Activated B cell treated with CpG ODN at 0.5 μM for 24 hours (primary cell): ENCODE results near the gene CDH26. TPM values are rescaled to one million over a fixed set of nuclear protein-coding genes. Genes with fewer than 3 reads are reported as not detected.

Source experiments
- ATAC-seq: fragments of 200-7000 bp; cut with Tn5 transposase; one replicate; pipeline ENCODE4 v1.10.0; 2021; ENCODE audit warnings: low read depth, mild to moderate bottlenecking, moderate library complexity
- CTCF ChIA-PET: fragments of 350-600 bp; sonication (Branson Sonifier 250); formaldehyde crosslinking; loops from one replicate; lab custom pipeline; 2021; ENCODE audit warnings: antibody characterized with exemption; lab: Charles Lee
- POLR2A ChIA-PET: fragments of 350-600 bp; sonication (Branson Sonifier 250); formaldehyde crosslinking; loops from one replicate; lab custom pipeline; 2021; ENCODE audit warnings: antibody characterized with exemption; lab: Charles Lee
- DNase-seq: peaks from one replicate; pipeline ENCODE4 v3.0.0; 2022
- H3K27ac Mint-ChIP-seq: one replicate; pipeline ENCODE4 v1.8.0; 2020; ENCODE audit warnings: mixed read lengths
- H3K27me3 Mint-ChIP-seq: one replicate; pipeline ENCODE4 v1.8.0; 2021; ENCODE audit warnings: mixed read lengths
- H3K36me3 Mint-ChIP-seq: one replicate; pipeline ENCODE4 v1.8.0; 2021; ENCODE audit warnings: low read depth, mixed read lengths
- H3K4me1 Mint-ChIP-seq: one replicate; pipeline ENCODE4 v1.8.0; 2021; ENCODE audit warnings: mixed read lengths
- H3K4me3 Mint-ChIP-seq: one replicate; pipeline ENCODE4 v1.8.0; 2020; ENCODE audit warnings: mild to moderate bottlenecking, mixed read lengths
- H3K9me3 Mint-ChIP-seq: one replicate; pipeline ENCODE4 v1.8.0; 2020; ENCODE audit warnings: mixed read lengths
- intact Hi-C: fragments of 100-400 bp; cut with micrococcal nuclease; formaldehyde crosslinking; loops from one replicate; pipeline ENCODE4 v1.15.1; 2024
- total RNA-seq: library from RNA; stranded (reverse); gene quantifications from 2 replicates; pipeline ENCODE4 v1.2.3, GENCODE V29; 2022
- TF ChIP-seq, protein P1 (sequence below): fragments of 200-600 bp; IDR thresholded peaks from one replicate; pipeline ENCODE4 v1.8.0; 2022; ENCODE audit warnings: antibody characterized with exemption, mild to moderate bottlenecking

The CDH26 gene
- total RNA-seq, 1 donor from 2014 or later, result 1.4 TPM

DNA sequence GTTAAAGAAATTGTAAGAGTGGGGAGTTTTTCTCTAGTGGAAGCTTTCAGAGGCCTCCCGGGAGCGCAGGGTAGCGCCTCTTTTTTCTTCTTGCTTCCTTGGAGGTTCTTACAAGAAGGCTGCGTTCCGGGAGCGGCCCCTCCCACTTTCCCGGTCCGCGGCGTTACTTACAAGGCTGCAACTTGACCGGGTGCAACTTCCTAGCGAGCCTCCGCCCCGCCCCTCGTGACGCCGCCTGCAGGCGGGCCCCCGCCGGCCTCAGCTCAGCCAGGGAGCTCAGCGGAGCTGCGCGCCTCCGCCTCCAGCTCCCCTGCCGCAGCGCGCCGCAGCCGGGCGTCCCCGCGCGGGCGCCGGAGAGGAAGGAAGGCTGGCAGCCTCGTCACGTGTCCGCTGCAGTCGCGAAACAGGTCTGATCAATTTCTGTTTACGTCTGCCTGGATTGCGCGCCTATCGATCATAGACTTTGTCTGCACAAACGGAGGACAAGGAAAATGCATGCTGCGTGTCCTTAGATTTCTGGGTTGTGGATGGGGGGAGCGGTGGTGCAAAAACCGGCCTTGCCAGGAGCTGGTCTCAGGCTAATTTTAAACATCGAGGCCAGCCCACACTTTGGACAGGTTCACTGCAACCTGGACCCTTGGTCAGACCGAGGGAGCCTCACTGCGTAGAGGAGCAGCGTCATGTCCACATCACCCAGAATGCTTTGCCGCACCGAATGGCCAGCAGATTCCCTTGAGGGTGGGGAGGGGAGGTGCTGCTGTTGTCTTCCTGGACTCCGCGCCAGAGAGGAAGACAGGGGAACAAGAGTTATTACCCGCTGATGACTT lies 17.9 kb upstream of the CDH26 start, which contains the start of the genes FAM217B and PPP1R3D:
TSS of gene FAM217B (plus strand) at position 261 of the 827 bp plus-strand sequence. CDS start 3,555 bp downstream, outside the sequence.
TSS of gene PPP1R3D (minus strand) at position 177 of the 827 bp plus-strand sequence. CDS start 374 bp downstream, outside the sequence.
- ATAC-seq (peak; percentile 96), DNase-seq (peak; percentile 91)
- POLR2A ChIA-PET, result interaction anchor here (0.9 to 2.3 kb wide), 4 partner anchors 8 to 117 kb away, joined by 3 to 8 read pairs (median 6); no protein-coding TSS in a partner anchor
- H3K27me3 Mint-ChIP-seq, result no peaks in the 10 kb centered on the region
- H3K27ac Mint-ChIP-seq, result peak within 1 kb of the TSS; percentile 95
- intact Hi-C loops, result loop anchor here (1.0 to 5.0 kb wide), 2 partner anchors 9 to 1288 kb away; partner anchors contain the start of gene STX16
- TF ChIP-seq, protein P1, sequence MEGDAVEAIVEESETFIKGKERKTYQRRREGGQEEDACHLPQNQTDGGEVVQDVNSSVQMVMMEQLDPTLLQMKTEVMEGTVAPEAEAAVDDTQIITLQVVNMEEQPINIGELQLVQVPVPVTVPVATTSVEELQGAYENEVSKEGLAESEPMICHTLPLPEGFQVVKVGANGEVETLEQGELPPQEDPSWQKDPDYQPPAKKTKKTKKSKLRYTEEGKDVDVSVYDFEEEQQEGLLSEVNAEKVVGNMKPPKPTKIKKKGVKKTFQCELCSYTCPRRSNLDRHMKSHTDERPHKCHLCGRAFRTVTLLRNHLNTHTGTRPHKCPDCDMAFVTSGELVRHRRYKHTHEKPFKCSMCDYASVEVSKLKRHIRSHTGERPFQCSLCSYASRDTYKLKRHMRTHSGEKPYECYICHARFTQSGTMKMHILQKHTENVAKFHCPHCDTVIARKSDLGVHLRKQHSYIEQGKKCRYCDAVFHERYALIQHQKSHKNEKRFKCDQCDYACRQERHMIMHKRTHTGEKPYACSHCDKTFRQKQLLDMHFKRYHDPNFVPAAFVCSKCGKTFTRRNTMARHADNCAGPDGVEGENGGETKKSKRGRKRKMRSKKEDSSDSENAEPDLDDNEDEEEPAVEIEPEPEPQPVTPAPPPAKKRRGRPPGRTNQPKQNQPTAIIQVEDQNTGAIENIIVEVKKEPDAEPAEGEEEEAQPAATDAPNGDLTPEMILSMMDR, result no peak
- H3K4me3 Mint-ChIP-seq, result peak within 1 kb of the TSS; percentile 97
- peaks cover 37% of the 10 kb centered on the region for H3K4me1 Mint-ChIP-seq
- no peaks in the 10 kb centered on the region for H3K9me3 Mint-ChIP-seq
- CTCF ChIA-PET, result interaction anchor here (0.7 to 2.0 kb wide), 6 partner anchors 8 to 322 kb away, joined by 3 to 7 read pairs (median 3); no protein-coding TSS in a partner anchor
- peaks cover 38% of the 10 kb centered on the region for H3K36me3 Mint-ChIP-seq

DNA sequence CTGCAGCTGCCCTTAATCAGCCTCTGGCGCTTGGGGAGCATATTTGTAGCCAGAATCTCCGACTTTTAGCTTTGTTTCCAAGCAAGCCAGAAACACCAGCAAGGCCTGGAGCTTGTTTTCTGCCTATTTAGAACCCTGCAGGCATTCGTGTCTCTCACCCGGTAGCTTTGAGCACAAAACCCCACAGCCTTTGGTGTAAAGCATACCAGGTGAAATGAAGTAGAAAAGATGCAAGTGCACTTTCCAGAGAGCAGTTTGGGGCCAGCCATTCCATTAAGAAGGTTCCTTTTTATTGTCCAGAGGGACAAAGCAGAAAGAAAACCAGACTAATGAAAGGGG lies 17.3 kb upstream of the CDH26 start:
- CTCF ChIA-PET, result interaction anchor here (0.9 to 2.0 kb wide), 4 partner anchors 10 to 321 kb away, joined by 3 to 7 read pairs (median 3); no protein-coding TSS in a partner anchor
- Mint-ChIP-seq H3K9me3 (no peaks in the 10 kb centered on the region), H3K27me3 (no peaks in the 10 kb centered on the region), H3K36me3 (peaks cover 42% of the 10 kb centered on the region), H3K4me3 (peak overlapping the region; percentile 97), H3K27ac (peak overlapping the region; percentile 95), H3K4me1 (peaks cover 37% of the 10 kb centered on the region)
- ATAC-seq (no peak), DNase-seq (no peak)
- POLR2A ChIA-PET, result interaction anchor here (2.3 kb wide), 1 partner anchor 8 kb away, joined by 7 read pairs; no protein-coding TSS in a partner anchor
- TF ChIP-seq, protein P1, result no peak
- intact Hi-C loops, result loop anchor here (1.0 to 5.0 kb wide), 2 partner anchors 8 to 1289 kb away; partner anchors contain the start of gene STX16

GRCh38 chr20:59942245-59942644 lies 16.0 kb upstream of the CDH26 start:
- ChIA-PET POLR2A (no interaction called here), CTCF (interaction anchor here (2.0 kb wide), 1 partner anchor 8 kb away, joined by 7 read pairs; no protein-coding TSS in a partner anchor)
- no peak overlapping the region for H3K4me3 Mint-ChIP-seq
- intact Hi-C loops, result loop anchor here (5.0 kb wide), 1 partner anchor 1290 kb away; the partner anchor contains the start of gene STX16
- H3K27me3 Mint-ChIP-seq, result no peaks in the 10 kb centered on the region
- TF ChIP-seq, protein P1, result no peak
- H3K9me3 Mint-ChIP-seq, result no peaks in the 10 kb centered on the region
- no peak for DNase-seq
- peaks cover 40% of the 10 kb centered on the region for H3K36me3 Mint-ChIP-seq
- ATAC-seq, result no peak
- H3K27ac Mint-ChIP-seq, result no peak overlapping the region
- peaks cover 31% of the 10 kb centered on the region for H3K4me1 Mint-ChIP-seq

- ATAC-seq (no peak), DNase-seq (no peak)
- Mint-ChIP-seq H3K27me3 (no peaks in the 10 kb centered on the region), H3K36me3 (peaks cover 40% of the 10 kb centered on the region), H3K9me3 (no peaks in the 10 kb centered on the region), H3K4me3 (no peak overlapping the region), H3K27ac (no peak overlapping the region), H3K4me1 (peaks cover 28% of the 10 kb centered on the region)
- ChIA-PET CTCF (interaction anchor here (2.1 kb wide), 1 partner anchor 10 kb away, joined by 10 read pairs; the partner anchor contains the start of gene SYCP2), POLR2A (no interaction called here)
- intact Hi-C loops, result loop anchor here (5.0 kb wide), 3 partner anchors 113 to 1943 kb away; partner anchors contain the start of gene STX16
- TF ChIP-seq, protein P1, result no peak
Observed at GRCh38 chr20:59944726-59945125, 13.5 kb upstream of the CDH26 start.
